ENCODE results near the gene THBS3.

The THBS3 gene

DNA sequence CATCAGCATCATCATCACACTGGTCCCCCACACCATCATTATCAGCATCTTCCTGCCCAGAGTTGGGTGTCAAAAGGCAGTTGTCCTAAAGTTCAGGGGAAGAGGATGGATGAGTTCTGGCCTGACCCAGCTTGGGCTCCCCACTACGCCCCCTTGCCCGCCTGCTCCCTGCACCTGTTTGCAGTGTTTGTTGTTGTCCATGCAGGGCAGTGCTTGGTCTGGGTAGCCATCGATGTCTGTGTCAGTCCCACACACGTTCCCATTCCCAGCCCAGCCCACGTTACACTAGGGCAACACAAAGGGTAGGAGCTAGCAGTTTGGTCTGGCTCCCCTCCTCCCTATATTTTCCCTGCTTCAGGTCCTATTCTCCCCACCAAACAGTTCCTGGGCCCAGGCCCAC lies 6.8 kb downstream of the THBS3 start:
- H3K27ac ChIP-seq (ENCODE audit: insufficient read depth in 1 of 2, low read depth in 1 of 2, low read length in 2 of 2, poor library complexity in 1 of 2, severe bottlenecking in 2 of 2), result no peak overlapping the region
- 95% methylated on average over 5 of the region's 5 CpGs for WGBS (ENCODE audit: insufficient coverage)
- ChIA-PET CTCF (interaction anchor here (1.0 to 1.8 kb wide), 2 partner anchors 7 to 26 kb away, joined by 3 to 7 read pairs; no protein-coding TSS in a partner anchor), POLR2A (no interaction called here)
- H3K4me1 ChIP-seq (ENCODE audit: control extremely low read depth in 1 of 4, control insufficient read depth in 4 of 4, insufficient read depth in 4 of 4, low read length in 3 of 4), result no peaks in the 10 kb centered on the region
- DNase-seq, result no peak
- no peak overlapping the region for H3K4me3 ChIP-seq (ENCODE audit: control insufficient read depth in 1 of 7, extremely low read depth in 1 of 7, insufficient read depth in 4 of 7, low read depth in 2 of 7, low read length in 6 of 7)
- no peaks in the 10 kb centered on the region for H3K27me3 ChIP-seq (replicated peaks in 2 of 5; ENCODE audit: control insufficient read depth in 4 of 5, insufficient read depth in 5 of 5, low read length in 4 of 5)
- H3K9me3 ChIP-seq (ENCODE audit: control extremely low read depth in 1 of 5, control insufficient read depth in 4 of 5, insufficient read depth in 2 of 5, low read depth in 1 of 5, low read length in 4 of 5), result no peaks in the 10 kb centered on the region
- H3K36me3 ChIP-seq (ENCODE audit: control insufficient read depth in 4 of 4, insufficient read depth in 4 of 4, low read length in 3 of 4), result peaks cover 0 to 54% (median 4%) of the 10 kb centered on the region in 4 experiments

DNA sequence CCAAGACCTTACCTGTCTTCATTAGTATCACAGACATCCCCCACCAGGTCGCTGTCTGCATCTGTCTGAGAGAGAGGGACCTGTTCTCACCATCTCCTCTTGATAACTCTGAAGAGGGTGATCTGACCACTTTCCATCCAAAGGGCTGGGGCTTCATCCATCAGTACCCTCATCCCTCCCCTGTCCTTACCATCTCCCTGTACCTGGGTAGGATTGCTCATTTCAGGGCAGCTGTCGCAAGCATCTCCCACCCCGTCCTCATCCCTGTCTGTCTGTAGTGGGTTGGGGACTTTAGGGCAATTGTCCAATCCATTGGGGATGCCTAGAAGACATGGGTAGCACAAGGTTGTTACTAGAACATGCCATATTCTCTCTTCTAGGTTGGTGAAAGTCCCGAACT lies 7.9 kb downstream of the THBS3 start:
- DNase-seq, result no peak
- 95% methylated on average over 2 of the region's 4 CpGs for WGBS (ENCODE audit: insufficient coverage)
- Histone ChIP-seq H3K9me3 (ENCODE audit: control extremely low read depth in 1 of 5, control insufficient read depth in 4 of 5, insufficient read depth in 2 of 5, low read depth in 1 of 5, low read length in 4 of 5) (no peaks in the 10 kb centered on the region), H3K4me1 (ENCODE audit: control extremely low read depth in 1 of 4, control insufficient read depth in 4 of 4, insufficient read depth in 4 of 4, low read length in 3 of 4) (peaks cover 0 to 7% (median 6%) of the 10 kb centered on the region in 4 experiments), H3K27ac (ENCODE audit: insufficient read depth in 1 of 2, low read depth in 1 of 2, low read length in 2 of 2, poor library complexity in 1 of 2, severe bottlenecking in 2 of 2) (no peak overlapping the region), H3K4me3 (ENCODE audit: control insufficient read depth in 1 of 7, extremely low read depth in 1 of 7, insufficient read depth in 4 of 7, low read depth in 2 of 7, low read length in 6 of 7) (no peak overlapping the region), H3K36me3 (ENCODE audit: control insufficient read depth in 4 of 4, insufficient read depth in 4 of 4, low read length in 3 of 4) (peaks cover 0 to 51% (median 4%) of the 10 kb centered on the region in 4 experiments), H3K27me3 (replicated peaks in 2 of 5; ENCODE audit: control insufficient read depth in 4 of 5, insufficient read depth in 5 of 5, low read length in 4 of 5) (no peaks in the 10 kb centered on the region)
- CTCF ChIA-PET, result no interaction called here
- POLR2A ChIA-PET, result no interaction called here

- peaks cover 0 to 18% (median 17%) of the 10 kb centered on the region in 4 experiments for H3K4me1 ChIP-seq (ENCODE audit: control extremely low read depth in 1 of 4, control insufficient read depth in 4 of 4, insufficient read depth in 4 of 4, low read length in 3 of 4)
- no peak for DNase-seq
- H3K9me3 ChIP-seq (ENCODE audit: control extremely low read depth in 1 of 5, control insufficient read depth in 4 of 5, insufficient read depth in 2 of 5, low read depth in 1 of 5, low read length in 4 of 5), result no peaks in the 10 kb centered on the region
- H3K4me3 ChIP-seq (ENCODE audit: control insufficient read depth in 1 of 7, extremely low read depth in 1 of 7, insufficient read depth in 4 of 7, low read depth in 2 of 7, low read length in 6 of 7), result no peak overlapping the region
- ChIA-PET CTCF (no interaction called here), POLR2A (no interaction called here)
- peaks cover 0 to 48% (median 4%) of the 10 kb centered on the region in 4 experiments for H3K36me3 ChIP-seq (ENCODE audit: control insufficient read depth in 4 of 4, insufficient read depth in 4 of 4, low read length in 3 of 4)
- H3K27ac ChIP-seq (ENCODE audit: insufficient read depth in 1 of 2, low read depth in 1 of 2, low read length in 2 of 2, poor library complexity in 1 of 2, severe bottlenecking in 2 of 2), result no peak overlapping the region
- H3K27me3 ChIP-seq (replicated peaks in 2 of 5; ENCODE audit: control insufficient read depth in 4 of 5, insufficient read depth in 5 of 5, low read length in 4 of 5), result no peaks in the 10 kb centered on the region
- WGBS (ENCODE audit: insufficient coverage), result 100% methylated on average over 2 of the region's 3 CpGs
Observed at GRCh38 chr1:155198547-155198906, 9.2 kb downstream of the THBS3 start.

GRCh38 chr1:155197901-155198546 lies 9.7 kb downstream of the THBS3 start:
- Histone ChIP-seq H3K4me3 (ENCODE audit: control insufficient read depth in 1 of 7, extremely low read depth in 1 of 7, insufficient read depth in 4 of 7, low read depth in 2 of 7, low read length in 6 of 7) (no peak overlapping the region), H3K4me1 (ENCODE audit: control extremely low read depth in 1 of 4, control insufficient read depth in 4 of 4, insufficient read depth in 4 of 4, low read length in 3 of 4) (peaks cover 0 to 23% (median 22%) of the 10 kb centered on the region in 4 experiments), H3K27me3 (replicated peaks in 2 of 5; ENCODE audit: control insufficient read depth in 4 of 5, insufficient read depth in 5 of 5, low read length in 4 of 5) (no peaks in the 10 kb centered on the region), H3K27ac (ENCODE audit: insufficient read depth in 1 of 2, low read depth in 1 of 2, low read length in 2 of 2, poor library complexity in 1 of 2, severe bottlenecking in 2 of 2) (no peak overlapping the region), H3K9me3 (ENCODE audit: control extremely low read depth in 1 of 5, control insufficient read depth in 4 of 5, insufficient read depth in 2 of 5, low read depth in 1 of 5, low read length in 4 of 5) (no peaks in the 10 kb centered on the region), H3K36me3 (ENCODE audit: control insufficient read depth in 4 of 4, insufficient read depth in 4 of 4, low read length in 3 of 4) (peaks cover 0 to 48% (median 4%) of the 10 kb centered on the region in 4 experiments)
- ChIA-PET CTCF (interaction anchor here (6.4 kb wide), 1 partner anchor 21 kb away, joined by 130 read pairs; the partner anchor contains the start of genes KRTCAP2 and TRIM46), POLR2A (interaction anchor here (1.3 kb wide), 1 partner anchor 10 kb away, joined by 3 read pairs; the partner anchor contains the start of gene THBS3)
- DNase-seq, result no peak
- WGBS (ENCODE audit: insufficient coverage), result 99% methylated on average over 11 of the region's 15 CpGs

DNA sequence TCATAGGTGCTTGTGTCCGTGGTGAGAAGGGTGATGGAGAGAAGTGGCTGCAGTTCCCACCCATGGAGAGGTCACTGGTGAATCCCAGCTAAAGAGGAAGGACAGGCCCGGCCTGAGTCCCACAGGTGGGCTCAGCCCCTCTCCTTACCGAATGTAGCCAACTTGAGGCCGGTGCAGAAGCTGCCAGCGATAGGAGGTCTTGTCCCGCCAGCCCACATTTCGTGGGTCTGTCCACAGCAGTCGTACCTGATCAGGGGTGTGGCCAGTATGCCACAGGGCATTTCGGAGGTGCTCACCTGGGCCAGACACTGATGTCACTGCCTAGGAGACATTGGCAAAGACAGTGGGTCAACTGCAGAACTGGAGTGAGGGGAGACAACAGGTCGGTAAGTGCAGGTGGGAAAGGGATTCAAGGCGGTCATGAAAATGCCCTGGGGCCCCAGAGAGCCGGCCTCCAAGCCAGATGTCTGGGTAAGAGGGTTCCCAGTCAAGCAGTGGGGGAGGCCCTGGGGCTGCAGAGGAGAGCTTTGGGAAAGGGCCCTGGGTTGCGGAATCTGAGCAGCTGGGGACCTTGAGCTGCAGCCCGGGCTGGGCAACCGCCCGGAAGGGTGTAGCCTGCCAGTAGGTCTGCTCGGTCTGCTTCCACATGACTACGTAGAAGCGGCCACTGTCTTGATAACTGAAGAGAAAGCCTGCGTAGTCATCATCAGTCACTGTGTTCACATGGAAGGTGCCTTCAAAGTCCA lies 10.6 kb downstream of the THBS3 start:
- H3K36me3 ChIP-seq (ENCODE audit: control insufficient read depth in 4 of 4, insufficient read depth in 4 of 4, low read length in 3 of 4), result peaks cover 0 to 44% (median 4%) of the 10 kb centered on the region in 4 experiments
- 94% methylated on average over 16 of the region's 20 CpGs for WGBS (ENCODE audit: insufficient coverage)
- POLR2A ChIA-PET, result interaction anchor here (1.3 kb wide), 1 partner anchor 10 kb away, joined by 3 read pairs; the partner anchor contains the start of gene THBS3

DNA sequence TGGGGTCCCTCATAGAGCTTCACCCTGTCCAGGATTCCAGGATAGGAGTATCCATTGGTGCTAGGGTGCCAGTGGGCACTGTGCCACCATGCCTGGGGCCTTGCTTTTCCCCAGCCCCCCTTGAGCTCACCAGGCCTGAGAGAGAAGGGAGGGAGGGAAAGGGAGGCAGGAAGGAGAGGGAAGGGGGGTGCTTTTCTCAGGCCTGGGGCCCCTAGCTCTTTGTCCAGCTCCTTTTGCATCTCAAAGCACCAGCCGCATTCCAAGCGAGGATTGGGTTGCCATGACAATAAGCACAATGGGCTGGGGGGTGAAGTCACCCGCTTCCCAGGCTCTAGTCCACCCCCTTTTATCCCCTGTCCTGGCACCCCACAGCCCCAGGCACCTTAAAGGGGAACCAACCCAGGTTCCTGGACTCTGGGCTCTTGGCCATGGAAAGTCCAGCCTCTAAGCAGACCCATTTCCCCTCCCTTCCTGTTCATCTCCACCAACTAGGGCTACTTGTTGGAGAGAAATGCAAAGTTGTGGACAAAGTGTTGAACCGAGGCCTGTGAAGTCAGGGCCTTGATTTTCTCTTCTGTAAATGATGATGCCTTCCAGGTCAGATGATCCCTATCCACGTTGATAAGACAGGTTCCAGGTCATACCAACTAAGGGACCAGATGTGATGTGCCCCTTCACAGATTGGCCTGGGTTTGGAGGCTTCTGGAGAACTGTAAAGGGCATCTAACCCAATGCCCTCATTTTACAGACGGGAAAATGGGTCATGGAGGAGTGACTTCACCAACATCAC lies 11.4 kb downstream of the THBS3 start:
- Histone ChIP-seq H3K4me1 (ENCODE audit: control extremely low read depth in 1 of 4, control insufficient read depth in 4 of 4, insufficient read depth in 4 of 4, low read length in 3 of 4) (peaks cover 0 to 35% (median 32%) of the 10 kb centered on the region in 4 experiments), H3K36me3 (ENCODE audit: control insufficient read depth in 4 of 4, insufficient read depth in 4 of 4, low read length in 3 of 4) (peaks cover 0 to 38% (median 1%) of the 10 kb centered on the region in 4 experiments), H3K27me3 (replicated peaks in 2 of 5; ENCODE audit: control insufficient read depth in 4 of 5, insufficient read depth in 5 of 5, low read length in 4 of 5) (no peaks in the 10 kb centered on the region), H3K4me3 (ENCODE audit: control insufficient read depth in 1 of 7, extremely low read depth in 1 of 7, insufficient read depth in 4 of 7, low read depth in 2 of 7, low read length in 6 of 7) (no peak overlapping the region), H3K27ac (ENCODE audit: insufficient read depth in 1 of 2, low read depth in 1 of 2, low read length in 2 of 2, poor library complexity in 1 of 2, severe bottlenecking in 2 of 2) (no peak overlapping the region), H3K9me3 (ENCODE audit: control extremely low read depth in 1 of 5, control insufficient read depth in 4 of 5, insufficient read depth in 2 of 5, low read depth in 1 of 5, low read length in 4 of 5) (no peaks in the 10 kb centered on the region)
- POLR2A ChIA-PET, result no interaction called here
- DNase-seq, result no peak
- WGBS (ENCODE audit: insufficient coverage), result 85% methylated on average over 4 of the region's 6 CpGs
- CTCF ChIA-PET, result interaction anchor here (0.9 to 6.4 kb wide), 6 partner anchors 10 to 54 kb away, joined by 3 to 130 read pairs (median 4); partner anchors contain the start of genes KRTCAP2, MTX1, THBS3 and TRIM46

More for the DNA sequence above, 10.6 kb downstream of the THBS3 start:
- Histone ChIP-seq H3K4me1 (ENCODE audit: control extremely low read depth in 1 of 4, control insufficient read depth in 4 of 4, insufficient read depth in 4 of 4, low read length in 3 of 4) (peaks cover 0 to 32% (median 31%) of the 10 kb centered on the region in 4 experiments), H3K27me3 (replicated peaks in 2 of 5; ENCODE audit: control insufficient read depth in 4 of 5, insufficient read depth in 5 of 5, low read length in 4 of 5) (no peaks in the 10 kb centered on the region), H3K9me3 (ENCODE audit: control extremely low read depth in 1 of 5, control insufficient read depth in 4 of 5, insufficient read depth in 2 of 5, low read depth in 1 of 5, low read length in 4 of 5) (no peaks in the 10 kb centered on the region), H3K4me3 (ENCODE audit: control insufficient read depth in 1 of 7, extremely low read depth in 1 of 7, insufficient read depth in 4 of 7, low read depth in 2 of 7, low read length in 6 of 7) (no peak overlapping the region), H3K27ac (ENCODE audit: insufficient read depth in 1 of 2, low read depth in 1 of 2, low read length in 2 of 2, poor library complexity in 1 of 2, severe bottlenecking in 2 of 2) (no peak overlapping the region)
- CTCF ChIA-PET, result interaction anchor here (5.8 to 6.4 kb wide), 2 partner anchors 10 to 20 kb away, joined by 56 to 130 read pairs; partner anchors contain the start of genes KRTCAP2, MTX1, THBS3 and TRIM46
- DNase-seq, result no peak
